GM23338 (cell line): ENCODE data around the gene CACNA1C. TPM values are rescaled to one million over a fixed set of nuclear protein-coding genes. Genes with fewer than 3 reads are reported as not detected.

Source experiments
- ATAC-seq: fragments of 200-7000 bp; cut with Tn5 transposase; 3 replicates; pipeline ENCODE4 v1.9.1; 2020
- DNase-seq: peaks from one replicate; pipeline ENCODE4 v3.0.0-alpha.2; 2015; ENCODE audit warnings: low spot score
- H2AFZ ChIP-seq: fragments of 200-600 bp; sonication (generic); 2 replicates; pipeline ENCODE4 v1.8.0; 2016; ENCODE audit warnings: antibody characterized with exemption, mild to moderate bottlenecking, moderate library complexity
- H3F3A ChIP-seq: fragments of 200-600 bp; sonication (generic); replicated peaks from 2 replicates; pipeline ENCODE4 v1.8.0; 2017; ENCODE audit warnings: antibody characterized with exemption, mixed run types, low read depth
- H3K27ac ChIP-seq: fragments of 200-600 bp; sonication (generic); 2 replicates; pipeline ENCODE4 v1.6.1; 2016; ENCODE audit warnings: low read depth
- H3K27me3 ChIP-seq: fragments of 200-600 bp; sonication (generic); 2 replicates; pipeline ENCODE4 v1.8.0; 2016; ENCODE audit warnings: mild to moderate bottlenecking, mixed run types, moderate library complexity; ENCODE audit not compliant: insufficient read depth
- H3K36me3 ChIP-seq: fragments of 200-600 bp; sonication (generic); 2 replicates; pipeline ENCODE4 v1.8.0; 2016; ENCODE audit warnings: mild to moderate bottlenecking; ENCODE audit not compliant: insufficient read depth
- H3K4me1 ChIP-seq: fragments of 200-600 bp; sonication (generic); 2 replicates; pipeline ENCODE4 v1.8.0; 2016; ENCODE audit warnings: mild to moderate bottlenecking, moderate library complexity; ENCODE audit not compliant: insufficient read depth
- H3K4me2 ChIP-seq: fragments of 200-600 bp; sonication (generic); 2 replicates; pipeline ENCODE4 v1.7.1; 2017; ENCODE audit warnings: mixed run types
- H3K4me3 ChIP-seq: fragments of 200-600 bp; sonication (generic); 2 replicates; pipeline ENCODE4 v1.6.1; 2016; ENCODE audit warnings: mixed run types
- H3K79me2 ChIP-seq: fragments of 200-600 bp; sonication (generic); replicated peaks from 2 replicates; pipeline ENCODE4 v1.8.0; 2017; ENCODE audit warnings: mild to moderate bottlenecking; ENCODE audit not compliant: insufficient read depth
- H3K9me2 ChIP-seq: fragments of 200-600 bp; sonication (generic); 2 replicates; pipeline ENCODE4 v1.8.0; 2017; ENCODE audit not compliant: insufficient read depth
- H4K20me1 ChIP-seq: fragments of 200-600 bp; sonication (generic); replicated peaks from 2 replicates; pipeline ENCODE4 v1.8.0; 2017; ENCODE audit warnings: mild to moderate bottlenecking; ENCODE audit not compliant: insufficient read depth
- H3K27ac Mint-ChIP-seq: 2 replicates; pipeline ENCODE4 v1.8.0; 2020; ENCODE audit warnings: inconsistent platforms, mild to moderate bottlenecking, moderate library complexity, mixed read lengths
- H3K27me3 Mint-ChIP-seq: 3 replicates; pipeline ENCODE4 v1.8.0; 2022; ENCODE audit warnings: low read depth, mild to moderate bottlenecking, moderate library complexity, mixed read lengths, inconsistent platforms; ENCODE audit not compliant: insufficient read depth, poor library complexity
- H3K36me3 Mint-ChIP-seq: 3 replicates; pipeline ENCODE4 v1.8.0; 2021; ENCODE audit warnings: low read depth, mild to moderate bottlenecking, inconsistent platforms, moderate library complexity, mixed read lengths
- H3K4me1 Mint-ChIP-seq: 3 replicates; pipeline ENCODE4 v1.8.0; 2020; ENCODE audit warnings: mild to moderate bottlenecking, inconsistent platforms, mixed read lengths
- H3K4me3 Mint-ChIP-seq: 3 replicates; pipeline ENCODE4 v1.8.0; 2021; ENCODE audit warnings: moderate library complexity, mild to moderate bottlenecking, inconsistent platforms, mixed read lengths
- H3K9me3 Mint-ChIP-seq: 3 replicates; pipeline ENCODE4 v1.8.0; 2020; ENCODE audit warnings: moderate library complexity, mild to moderate bottlenecking, inconsistent platforms, mixed read lengths
- CREB1 ChIP-seq: fragments of 250-450 bp; sonication (Bioruptor Pico); IDR thresholded peaks from 2 replicates; pipeline ENCODE4 v1.5.0; 2020; ENCODE audit warnings: low read depth, mild to moderate bottlenecking, moderate library complexity
- EZH2 ChIP-seq: fragments of 200-600 bp; sonication (generic); IDR thresholded peaks from one replicate; pipeline ENCODE4 v1.8.0; 2017; ENCODE audit warnings: antibody characterized with exemption, mild to moderate bottlenecking, low read depth; ENCODE audit not compliant: unreplicated experiment
- EZH2phosphoT487 ChIP-seq: fragments of 200-600 bp; sonication (generic); IDR thresholded peaks from one replicate; pipeline ENCODE4 v1.8.1; 2018; ENCODE audit warnings: antibody characterized with exemption; ENCODE audit not compliant: unreplicated experiment
- JUNB ChIP-seq: IDR thresholded peaks from one replicate; pipeline ENCODE4 v1.6.1; 2016; ENCODE audit warnings: antibody characterized with exemption; ENCODE audit not compliant: unreplicated experiment
- NANOG ChIP-seq: IDR thresholded peaks from 2 replicates; pipeline ENCODE4 v1.6.1; 2016; ENCODE audit warnings: antibody characterized with exemption, borderline replicate concordance
- POLR2AphosphoS5 ChIP-seq: IDR thresholded peaks from 2 replicates; pipeline ENCODE4 v1.6.1; 2016; ENCODE audit warnings: antibody characterized with exemption, low read depth
- STAT1 ChIP-seq: IDR thresholded peaks from one replicate; pipeline ENCODE4 v1.6.1; 2016; ENCODE audit warnings: antibody characterized with exemption; ENCODE audit not compliant: unreplicated experiment
- ZNF114 ChIP-seq: fragments of 250-450 bp; sonication (Bioruptor Pico); IDR thresholded peaks from 2 replicates; pipeline ENCODE4 v1.5.0; 2020; ENCODE audit warnings: mild to moderate bottlenecking, moderate library complexity
- ZNF331 ChIP-seq: fragments of 250-450 bp; sonication (Bioruptor Pico); IDR thresholded peaks from 2 replicates; pipeline ENCODE4 v1.5.0; 2020; ENCODE audit warnings: low read depth, mild to moderate bottlenecking, moderate library complexity
- polyA plus RNA-seq: library from polyadenylated mRNA; unstranded; fragments of >200 nt; fragmentation: Nextera tagmentation; extraction: Ambion mirVana; gene quantifications from 2 replicates; pipeline ENCODE4 v1.2.1, GENCODE V29; 2016
- total RNA-seq: library from RNA; depleted of rRNA; stranded (reverse); fragments of >200 nt; shearing (Covaris generic); gene quantifications from 2 replicates; pipeline ENCODE4 v1.2.3, GENCODE V29; 2014
- TF ChIP-seq, protein P1 (sequence below): IDR thresholded peaks from 2 replicates; pipeline ENCODE4 v1.6.1; 2016; ENCODE audit warnings: antibody characterized with exemption
- TF ChIP-seq, protein P2 (sequence below), 2 experiments: fragments of 200-600 bp in 1 of 2; sonication (generic) in 1 of 2; conservative IDR thresholded peaks; 2 replicates each; pipeline versions ENCODE4 v1.5.1 to v1.6.1; 2016 to 2017; ENCODE audit warnings: antibody characterized with exemption in 2 of 2, low read depth in 2 of 2, mild to moderate bottlenecking in 2 of 2, moderate library complexity in 1 of 2
- TF ChIP-seq, protein P3 (sequence below): fragments of 250-450 bp; sonication (Bioruptor Pico); IDR thresholded peaks from 2 replicates; pipeline ENCODE4 v1.5.0; 2020; ENCODE audit warnings: mild to moderate bottlenecking, moderate library complexity
- TF ChIP-seq, protein P4 (sequence below): IDR thresholded peaks from one replicate; pipeline ENCODE4 v1.6.1; 2018; ENCODE audit warnings: antibody characterized with exemption; ENCODE audit not compliant: unreplicated experiment

Gene CACNA1C
- total and polyA plus RNA-seq, 2 experiments from 2014 or later, result 0.78 to 2.1 TPM

DNA sequence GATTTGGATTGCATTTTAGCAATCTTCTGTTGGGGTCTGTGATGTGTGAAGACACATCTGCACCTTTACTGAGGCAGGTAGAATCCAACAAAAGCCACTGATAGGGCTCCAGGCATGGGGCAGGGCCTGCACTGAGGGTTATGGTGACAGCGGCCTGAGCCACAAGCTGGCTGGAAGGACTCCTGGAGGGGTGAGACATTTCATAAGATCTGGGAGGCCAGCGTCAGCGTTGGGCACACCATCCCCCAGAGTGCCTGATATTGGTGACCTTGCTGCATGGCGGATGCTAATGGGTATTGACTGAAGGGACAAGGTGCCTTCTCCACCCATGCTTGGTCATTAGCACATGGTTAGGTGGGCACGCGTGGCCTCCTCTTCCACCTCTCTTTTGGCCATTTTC lies 187.6 kb downstream of the CACNA1C start:
- no peaks in the 10 kb centered on the region for H3K36me3 ChIP-seq
- H3K27ac ChIP-seq, result no peak overlapping the region
- no peaks in the 10 kb centered on the region for H3K36me3 Mint-ChIP-seq
- no peaks in the 10 kb centered on the region for H3K79me2 ChIP-seq
- H3K4me2 ChIP-seq, result no peak overlapping the region
- no peak overlapping the region for H3K27ac Mint-ChIP-seq
- H3K4me1 ChIP-seq, result peaks cover 24% of the 10 kb centered on the region
- DNase-seq (no peak), ATAC-seq (no peak)
- no peaks in the 10 kb centered on the region for H3F3A ChIP-seq
- no peaks in the 10 kb centered on the region for H3K27me3 ChIP-seq
- H3K9me2 ChIP-seq, result no peaks in the 10 kb centered on the region
- peaks cover 40% of the 10 kb centered on the region for H3K4me1 Mint-ChIP-seq
- no peaks in the 10 kb centered on the region for H3K9me3 Mint-ChIP-seq
- no peak overlapping the region for H3K4me3 ChIP-seq
- H2AFZ ChIP-seq, result no peak overlapping the region
- TF ChIP-seq JUNB (no peak), CREB1 (no peak), STAT1 (no peak), ZNF114 (CRISPR knock-in tag) (no peak), ZNF331 (CRISPR knock-in tag) (no peak), POLR2AphosphoS5 (no peak), EZH2phosphoT487 (no peak), EZH2 (no peak), NANOG (no peak)
- TF ChIP-seq, protein P1, sequence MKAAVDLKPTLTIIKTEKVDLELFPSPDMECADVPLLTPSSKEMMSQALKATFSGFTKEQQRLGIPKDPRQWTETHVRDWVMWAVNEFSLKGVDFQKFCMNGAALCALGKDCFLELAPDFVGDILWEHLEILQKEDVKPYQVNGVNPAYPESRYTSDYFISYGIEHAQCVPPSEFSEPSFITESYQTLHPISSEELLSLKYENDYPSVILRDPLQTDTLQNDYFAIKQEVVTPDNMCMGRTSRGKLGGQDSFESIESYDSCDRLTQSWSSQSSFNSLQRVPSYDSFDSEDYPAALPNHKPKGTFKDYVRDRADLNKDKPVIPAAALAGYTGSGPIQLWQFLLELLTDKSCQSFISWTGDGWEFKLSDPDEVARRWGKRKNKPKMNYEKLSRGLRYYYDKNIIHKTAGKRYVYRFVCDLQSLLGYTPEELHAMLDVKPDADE, result no peak
- TF ChIP-seq, protein P2, sequence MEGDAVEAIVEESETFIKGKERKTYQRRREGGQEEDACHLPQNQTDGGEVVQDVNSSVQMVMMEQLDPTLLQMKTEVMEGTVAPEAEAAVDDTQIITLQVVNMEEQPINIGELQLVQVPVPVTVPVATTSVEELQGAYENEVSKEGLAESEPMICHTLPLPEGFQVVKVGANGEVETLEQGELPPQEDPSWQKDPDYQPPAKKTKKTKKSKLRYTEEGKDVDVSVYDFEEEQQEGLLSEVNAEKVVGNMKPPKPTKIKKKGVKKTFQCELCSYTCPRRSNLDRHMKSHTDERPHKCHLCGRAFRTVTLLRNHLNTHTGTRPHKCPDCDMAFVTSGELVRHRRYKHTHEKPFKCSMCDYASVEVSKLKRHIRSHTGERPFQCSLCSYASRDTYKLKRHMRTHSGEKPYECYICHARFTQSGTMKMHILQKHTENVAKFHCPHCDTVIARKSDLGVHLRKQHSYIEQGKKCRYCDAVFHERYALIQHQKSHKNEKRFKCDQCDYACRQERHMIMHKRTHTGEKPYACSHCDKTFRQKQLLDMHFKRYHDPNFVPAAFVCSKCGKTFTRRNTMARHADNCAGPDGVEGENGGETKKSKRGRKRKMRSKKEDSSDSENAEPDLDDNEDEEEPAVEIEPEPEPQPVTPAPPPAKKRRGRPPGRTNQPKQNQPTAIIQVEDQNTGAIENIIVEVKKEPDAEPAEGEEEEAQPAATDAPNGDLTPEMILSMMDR (conservative IDR thresholded peaks at IDR 0.05; ENCODE audit: low read depth in 2 of 2), result no peak
- TF ChIP-seq, protein P3, sequence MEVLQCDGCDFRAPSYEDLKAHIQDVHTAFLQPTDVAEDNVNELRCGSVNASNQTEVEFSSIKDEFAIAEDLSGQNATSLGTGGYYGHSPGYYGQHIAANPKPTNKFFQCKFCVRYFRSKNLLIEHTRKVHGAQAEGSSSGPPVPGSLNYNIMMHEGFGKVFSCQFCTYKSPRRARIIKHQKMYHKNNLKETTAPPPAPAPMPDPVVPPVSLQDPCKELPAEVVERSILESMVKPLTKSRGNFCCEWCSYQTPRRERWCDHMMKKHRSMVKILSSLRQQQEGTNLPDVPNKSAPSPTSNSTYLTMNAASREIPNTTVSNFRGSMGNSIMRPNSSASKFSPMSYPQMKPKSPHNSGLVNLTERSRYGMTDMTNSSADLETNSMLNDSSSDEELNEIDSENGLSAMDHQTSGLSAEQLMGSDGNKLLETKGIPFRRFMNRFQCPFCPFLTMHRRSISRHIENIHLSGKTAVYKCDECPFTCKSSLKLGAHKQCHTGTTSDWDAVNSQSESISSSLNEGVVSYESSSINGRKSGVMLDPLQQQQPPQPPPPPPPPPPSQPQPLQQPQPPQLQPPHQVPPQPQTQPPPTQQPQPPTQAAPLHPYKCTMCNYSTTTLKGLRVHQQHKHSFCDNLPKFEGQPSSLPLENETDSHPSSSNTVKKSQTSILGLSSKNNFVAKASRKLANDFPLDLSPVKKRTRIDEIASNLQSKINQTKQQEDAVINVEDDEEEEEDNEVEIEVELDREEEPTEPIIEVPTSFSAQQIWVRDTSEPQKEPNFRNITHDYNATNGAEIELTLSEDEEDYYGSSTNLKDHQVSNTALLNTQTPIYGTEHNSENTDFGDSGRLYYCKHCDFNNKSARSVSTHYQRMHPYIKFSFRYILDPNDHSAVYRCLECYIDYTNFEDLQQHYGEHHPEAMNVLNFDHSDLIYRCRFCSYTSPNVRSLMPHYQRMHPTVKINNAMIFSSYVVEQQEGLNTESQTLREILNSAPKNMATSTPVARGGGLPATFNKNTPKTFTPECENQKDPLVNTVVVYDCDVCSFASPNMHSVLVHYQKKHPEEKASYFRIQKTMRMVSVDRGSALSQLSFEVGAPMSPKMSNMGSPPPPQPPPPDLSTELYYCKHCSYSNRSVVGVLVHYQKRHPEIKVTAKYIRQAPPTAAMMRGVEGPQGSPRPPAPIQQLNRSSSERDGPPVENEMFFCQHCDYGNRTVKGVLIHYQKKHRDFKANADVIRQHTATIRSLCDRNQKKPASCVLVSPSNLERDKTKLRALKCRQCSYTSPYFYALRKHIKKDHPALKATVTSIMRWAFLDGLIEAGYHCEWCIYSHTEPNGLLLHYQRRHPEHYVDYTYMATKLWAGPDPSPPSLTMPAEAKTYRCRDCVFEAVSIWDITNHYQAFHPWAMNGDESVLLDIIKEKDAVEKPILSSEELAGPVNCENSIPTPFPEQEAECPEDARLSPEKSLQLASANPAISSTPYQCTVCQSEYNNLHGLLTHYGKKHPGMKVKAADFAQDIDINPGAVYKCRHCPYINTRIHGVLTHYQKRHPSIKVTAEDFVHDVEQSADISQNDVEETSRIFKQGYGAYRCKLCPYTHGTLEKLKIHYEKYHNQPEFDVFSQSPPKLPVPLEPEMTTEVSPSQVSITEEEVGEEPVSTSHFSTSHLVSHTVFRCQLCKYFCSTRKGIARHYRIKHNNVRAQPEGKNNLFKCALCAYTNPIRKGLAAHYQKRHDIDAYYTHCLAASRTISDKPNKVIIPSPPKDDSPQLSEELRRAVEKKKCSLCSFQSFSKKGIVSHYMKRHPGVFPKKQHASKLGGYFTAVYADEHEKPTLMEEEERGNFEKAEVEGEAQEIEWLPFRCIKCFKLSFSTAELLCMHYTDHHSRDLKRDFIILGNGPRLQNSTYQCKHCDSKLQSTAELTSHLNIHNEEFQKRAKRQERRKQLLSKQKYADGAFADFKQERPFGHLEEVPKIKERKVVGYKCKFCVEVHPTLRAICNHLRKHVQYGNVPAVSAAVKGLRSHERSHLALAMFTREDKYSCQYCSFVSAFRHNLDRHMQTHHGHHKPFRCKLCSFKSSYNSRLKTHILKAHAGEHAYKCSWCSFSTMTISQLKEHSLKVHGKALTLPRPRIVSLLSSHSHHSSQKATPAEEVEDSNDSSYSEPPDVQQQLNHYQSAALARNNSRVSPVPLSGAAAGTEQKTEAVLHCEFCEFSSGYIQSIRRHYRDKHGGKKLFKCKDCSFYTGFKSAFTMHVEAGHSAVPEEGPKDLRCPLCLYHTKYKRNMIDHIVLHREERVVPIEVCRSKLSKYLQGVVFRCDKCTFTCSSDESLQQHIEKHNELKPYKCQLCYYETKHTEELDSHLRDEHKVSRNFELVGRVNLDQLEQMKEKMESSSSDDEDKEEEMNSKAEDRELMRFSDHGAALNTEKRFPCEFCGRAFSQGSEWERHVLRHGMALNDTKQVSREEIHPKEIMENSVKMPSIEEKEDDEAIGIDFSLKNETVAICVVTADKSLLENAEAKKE, result no peak
- TF ChIP-seq, protein P4, sequence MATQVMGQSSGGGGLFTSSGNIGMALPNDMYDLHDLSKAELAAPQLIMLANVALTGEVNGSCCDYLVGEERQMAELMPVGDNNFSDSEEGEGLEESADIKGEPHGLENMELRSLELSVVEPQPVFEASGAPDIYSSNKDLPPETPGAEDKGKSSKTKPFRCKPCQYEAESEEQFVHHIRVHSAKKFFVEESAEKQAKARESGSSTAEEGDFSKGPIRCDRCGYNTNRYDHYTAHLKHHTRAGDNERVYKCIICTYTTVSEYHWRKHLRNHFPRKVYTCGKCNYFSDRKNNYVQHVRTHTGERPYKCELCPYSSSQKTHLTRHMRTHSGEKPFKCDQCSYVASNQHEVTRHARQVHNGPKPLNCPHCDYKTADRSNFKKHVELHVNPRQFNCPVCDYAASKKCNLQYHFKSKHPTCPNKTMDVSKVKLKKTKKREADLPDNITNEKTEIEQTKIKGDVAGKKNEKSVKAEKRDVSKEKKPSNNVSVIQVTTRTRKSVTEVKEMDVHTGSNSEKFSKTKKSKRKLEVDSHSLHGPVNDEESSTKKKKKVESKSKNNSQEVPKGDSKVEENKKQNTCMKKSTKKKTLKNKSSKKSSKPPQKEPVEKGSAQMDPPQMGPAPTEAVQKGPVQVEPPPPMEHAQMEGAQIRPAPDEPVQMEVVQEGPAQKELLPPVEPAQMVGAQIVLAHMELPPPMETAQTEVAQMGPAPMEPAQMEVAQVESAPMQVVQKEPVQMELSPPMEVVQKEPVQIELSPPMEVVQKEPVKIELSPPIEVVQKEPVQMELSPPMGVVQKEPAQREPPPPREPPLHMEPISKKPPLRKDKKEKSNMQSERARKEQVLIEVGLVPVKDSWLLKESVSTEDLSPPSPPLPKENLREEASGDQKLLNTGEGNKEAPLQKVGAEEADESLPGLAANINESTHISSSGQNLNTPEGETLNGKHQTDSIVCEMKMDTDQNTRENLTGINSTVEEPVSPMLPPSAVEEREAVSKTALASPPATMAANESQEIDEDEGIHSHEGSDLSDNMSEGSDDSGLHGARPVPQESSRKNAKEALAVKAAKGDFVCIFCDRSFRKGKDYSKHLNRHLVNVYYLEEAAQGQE, result no peak
- H3K27me3 Mint-ChIP-seq, result peaks cover 2% of the 10 kb centered on the region
- H4K20me1 ChIP-seq, result no peaks in the 10 kb centered on the region
- H3K4me3 Mint-ChIP-seq, result no peak overlapping the region
